ENCODE measurements around the gene LSM14B.

The LSM14B gene

DNA sequence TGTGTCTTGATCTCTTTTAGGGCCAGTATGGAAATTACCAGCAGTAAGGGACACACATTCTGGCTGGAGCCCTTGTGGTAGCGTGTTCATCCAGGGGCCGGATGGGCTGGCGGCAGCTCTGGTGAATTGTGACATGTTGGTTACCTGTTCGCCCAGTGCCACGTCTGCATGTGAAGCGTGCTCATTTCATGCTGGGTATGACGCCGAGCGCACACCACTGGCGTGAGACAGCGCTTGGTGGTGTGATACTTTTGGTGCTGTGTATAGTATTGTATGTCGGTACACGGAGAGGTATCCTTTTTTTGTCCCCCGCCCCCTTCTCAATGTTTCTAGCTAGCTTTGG is 56.9 kb downstream of the LSM14B start:
- TF ChIP-seq, protein P1, sequence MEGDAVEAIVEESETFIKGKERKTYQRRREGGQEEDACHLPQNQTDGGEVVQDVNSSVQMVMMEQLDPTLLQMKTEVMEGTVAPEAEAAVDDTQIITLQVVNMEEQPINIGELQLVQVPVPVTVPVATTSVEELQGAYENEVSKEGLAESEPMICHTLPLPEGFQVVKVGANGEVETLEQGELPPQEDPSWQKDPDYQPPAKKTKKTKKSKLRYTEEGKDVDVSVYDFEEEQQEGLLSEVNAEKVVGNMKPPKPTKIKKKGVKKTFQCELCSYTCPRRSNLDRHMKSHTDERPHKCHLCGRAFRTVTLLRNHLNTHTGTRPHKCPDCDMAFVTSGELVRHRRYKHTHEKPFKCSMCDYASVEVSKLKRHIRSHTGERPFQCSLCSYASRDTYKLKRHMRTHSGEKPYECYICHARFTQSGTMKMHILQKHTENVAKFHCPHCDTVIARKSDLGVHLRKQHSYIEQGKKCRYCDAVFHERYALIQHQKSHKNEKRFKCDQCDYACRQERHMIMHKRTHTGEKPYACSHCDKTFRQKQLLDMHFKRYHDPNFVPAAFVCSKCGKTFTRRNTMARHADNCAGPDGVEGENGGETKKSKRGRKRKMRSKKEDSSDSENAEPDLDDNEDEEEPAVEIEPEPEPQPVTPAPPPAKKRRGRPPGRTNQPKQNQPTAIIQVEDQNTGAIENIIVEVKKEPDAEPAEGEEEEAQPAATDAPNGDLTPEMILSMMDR (IDR thresholded peaks at IDR 0.05; ENCODE audit: borderline replicate concordance, insufficient read depth, low read depth, low read length) = no peak
- no peak overlapping the region for H3K4me3 ChIP-seq (ENCODE audit: low read depth, low read length)

DNA sequence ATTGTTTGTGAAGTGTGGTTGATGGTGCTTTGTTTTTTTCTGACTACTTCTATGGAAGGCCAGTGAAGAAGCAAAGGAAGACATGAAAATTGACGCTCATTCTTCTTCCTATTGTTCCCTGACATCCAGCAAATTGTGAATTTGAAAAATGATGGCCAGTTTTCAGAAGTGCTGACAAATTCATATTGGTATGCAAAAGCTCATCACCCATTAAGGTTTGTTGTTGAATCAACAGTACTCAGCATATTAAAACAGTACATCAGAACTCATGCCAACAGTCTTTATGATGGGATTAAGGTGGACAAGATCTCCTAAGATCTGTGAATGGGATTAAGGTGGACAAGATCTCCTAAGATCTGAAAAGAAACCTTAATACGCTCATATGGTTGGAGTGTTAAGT is 59.5 kb downstream of the LSM14B start:
- no peak overlapping the region for H3K4me3 ChIP-seq (ENCODE audit: low read depth, low read length)
- TF ChIP-seq, protein P1 (IDR thresholded peaks at IDR 0.05; ENCODE audit: borderline replicate concordance, insufficient read depth, low read depth, low read length) = no peak

DNA sequence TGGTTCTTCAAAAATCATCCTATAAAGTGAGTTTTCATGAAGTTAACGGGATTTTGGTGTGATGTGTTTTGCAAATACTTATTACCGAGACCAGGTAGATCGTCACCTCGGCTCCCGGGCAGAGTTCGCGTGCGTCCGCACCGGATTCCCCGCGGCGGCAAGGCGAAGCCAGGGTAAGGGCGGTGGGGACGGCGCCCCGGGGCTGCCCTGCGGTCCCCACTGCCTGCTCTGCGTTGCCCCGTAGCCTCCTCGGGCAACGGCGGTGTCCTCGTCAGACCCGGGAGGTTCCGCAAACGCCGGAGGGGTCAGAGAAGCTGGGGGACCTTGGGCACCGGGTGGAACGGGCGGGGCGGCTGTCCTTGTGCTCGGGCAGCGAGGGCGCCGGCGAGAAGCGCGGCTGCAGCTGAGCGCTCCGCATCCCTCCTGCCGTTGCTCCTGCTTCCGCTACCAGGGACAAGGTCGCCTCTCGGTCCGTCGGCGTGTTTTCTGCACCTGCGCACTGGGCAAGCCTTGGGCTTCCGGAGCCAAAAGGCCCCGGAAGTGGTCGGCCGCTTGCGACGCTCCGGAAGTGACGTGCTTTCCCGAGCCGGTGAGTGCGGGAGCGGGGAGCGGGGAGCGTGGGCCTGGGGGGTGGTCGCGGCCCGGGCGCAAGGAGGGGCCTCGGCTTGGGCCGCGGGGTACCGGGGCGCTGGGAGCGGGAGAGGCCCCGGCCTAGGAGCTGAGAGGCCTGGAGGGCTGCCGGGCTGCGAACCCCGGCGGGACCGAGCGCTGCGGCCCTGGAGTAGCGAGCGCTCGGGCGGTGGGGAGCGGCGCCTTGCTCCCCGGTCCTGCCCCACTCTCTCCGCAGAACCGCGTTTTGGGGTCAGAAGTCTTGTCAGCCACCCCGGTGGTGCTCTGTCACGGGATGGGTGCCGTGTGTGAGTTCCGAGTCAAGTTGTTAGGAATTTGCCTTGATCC is 60.5 kb downstream of the LSM14B start, which contains the start of gene MTG2:
Gene MTG2, plus strand, starts transcription at position 560 of the 957 bp plus-strand sequence. CDS start 10,393 bp downstream, outside the sequence.
- peak within 1 kb of the TSS; percentile 94 for H3K4me3 ChIP-seq (ENCODE audit: low read depth, low read length)
- TF ChIP-seq, protein P1 (IDR thresholded peaks at IDR 0.05; ENCODE audit: borderline replicate concordance, insufficient read depth, low read depth, low read length) = no peak

DNA sequence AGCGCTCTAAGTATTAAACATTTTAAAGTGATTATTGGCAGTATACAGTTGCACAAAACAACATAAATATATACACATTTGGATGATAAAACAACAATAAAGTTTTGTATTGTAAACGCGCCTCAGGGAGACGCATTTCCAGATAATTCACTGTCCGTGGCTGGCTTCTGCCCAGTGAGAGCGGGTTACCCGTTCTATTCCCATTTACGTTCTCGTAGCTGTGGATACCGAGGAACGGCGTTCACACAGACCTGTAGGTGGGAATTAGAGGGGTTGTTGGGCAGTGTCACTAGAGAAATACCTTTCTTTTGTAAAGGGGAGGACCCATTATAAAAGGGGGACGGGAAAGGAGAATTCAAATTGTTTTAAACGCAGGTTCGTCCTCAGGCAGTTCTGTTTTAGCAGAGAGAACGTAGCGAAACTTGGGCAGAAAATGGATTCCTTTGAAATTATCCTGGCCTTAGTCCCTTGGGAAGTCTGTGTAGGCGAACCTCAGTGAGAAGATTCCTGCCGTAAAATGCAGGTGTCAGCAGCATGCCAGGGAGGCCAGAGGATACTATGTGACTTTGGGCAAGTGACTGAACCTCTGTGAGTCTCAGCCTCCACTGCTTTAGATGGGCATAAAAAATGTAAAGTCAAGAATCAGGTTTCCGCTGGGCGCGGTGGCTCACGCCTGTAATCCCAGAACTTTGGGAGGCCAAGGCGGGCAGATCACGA is 61.3 kb downstream of the LSM14B start:
- H3K4me3 ChIP-seq (ENCODE audit: low read depth, low read length) = peak overlapping the region; percentile 94
- TF ChIP-seq, protein P1 (IDR thresholded peaks at IDR 0.05; ENCODE audit: borderline replicate concordance, insufficient read depth, low read depth, low read length) = no peak
